NT2/D1 (cell line): ENCODE measurements around the gene CCR6.

ENCODE experiments used
- YY1 ChIP-seq: IDR thresholded peaks from 2 replicates; pipeline ENCODE4 v1.6.1; 2011; ENCODE audit not compliant: insufficient read length, insufficient read depth
- ZNF274 ChIP-seq: IDR thresholded peaks from 2 replicates; pipeline ENCODE4 v1.6.1; 2011; ENCODE audit warnings: mild to moderate bottlenecking, low read depth, low read length

DNA sequence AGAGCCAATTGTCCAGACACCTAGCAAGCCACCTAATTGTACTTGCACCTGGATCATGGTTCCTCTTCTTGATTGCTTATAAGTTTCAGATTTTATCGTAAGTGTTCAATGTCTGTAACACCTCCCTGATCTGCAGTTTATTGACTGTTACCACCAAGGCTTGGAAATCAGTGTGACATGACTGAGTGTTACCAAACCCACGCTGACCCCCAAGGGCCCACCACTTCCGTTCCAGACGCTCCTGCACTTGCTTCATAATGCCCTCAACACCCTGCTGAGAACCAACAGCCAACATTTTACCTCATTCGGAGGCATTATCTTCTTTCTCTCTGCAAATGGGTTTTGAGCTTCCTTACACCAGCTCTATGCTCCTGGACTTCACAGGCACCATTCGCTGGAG is 6.3 kb downstream of the CCR6 start:
- TF ChIP-seq YY1 (no peak), ZNF274 (no peak)
